ENCODE measurements around the gene SLC5A5.

The SLC5A5 gene

DNA sequence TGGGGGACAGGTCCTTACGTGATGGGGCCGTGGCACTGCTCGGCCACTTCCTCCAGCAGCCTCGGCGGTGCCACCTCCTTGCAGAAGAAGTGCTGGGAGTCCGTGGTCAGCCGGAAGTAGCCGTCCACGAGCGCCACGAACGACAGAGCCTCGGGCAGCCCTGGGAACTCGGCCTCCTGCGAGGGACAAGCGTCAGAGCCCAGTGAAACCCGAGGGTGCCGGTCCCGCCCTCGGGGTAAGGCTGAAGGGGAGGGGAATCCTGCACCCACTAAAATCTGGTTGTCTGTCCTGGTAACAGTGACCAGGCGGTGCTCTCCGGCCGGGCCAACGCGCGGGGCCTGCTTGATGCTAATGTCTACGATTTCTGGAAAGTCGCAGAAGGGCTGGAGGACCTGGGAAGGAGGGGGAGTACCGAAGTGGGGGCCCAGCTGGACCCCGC is 30.4 kb upstream of the SLC5A5 start:
- Mint-ChIP-seq H3K4me3 (no peak overlapping the region), H3K4me1 (ENCODE audit: low read depth) (peaks cover 34% of the 10 kb centered on the region), H3K27ac (no peak overlapping the region), H3K27me3 (no peaks in the 10 kb centered on the region), H3K9me3 (no peaks in the 10 kb centered on the region), H3K36me3 (ENCODE audit: low read depth) (peaks cover 73% of the 10 kb centered on the region)
- intact Hi-C loops (cut with micrococcal nuclease) = no loop called here

DNA sequence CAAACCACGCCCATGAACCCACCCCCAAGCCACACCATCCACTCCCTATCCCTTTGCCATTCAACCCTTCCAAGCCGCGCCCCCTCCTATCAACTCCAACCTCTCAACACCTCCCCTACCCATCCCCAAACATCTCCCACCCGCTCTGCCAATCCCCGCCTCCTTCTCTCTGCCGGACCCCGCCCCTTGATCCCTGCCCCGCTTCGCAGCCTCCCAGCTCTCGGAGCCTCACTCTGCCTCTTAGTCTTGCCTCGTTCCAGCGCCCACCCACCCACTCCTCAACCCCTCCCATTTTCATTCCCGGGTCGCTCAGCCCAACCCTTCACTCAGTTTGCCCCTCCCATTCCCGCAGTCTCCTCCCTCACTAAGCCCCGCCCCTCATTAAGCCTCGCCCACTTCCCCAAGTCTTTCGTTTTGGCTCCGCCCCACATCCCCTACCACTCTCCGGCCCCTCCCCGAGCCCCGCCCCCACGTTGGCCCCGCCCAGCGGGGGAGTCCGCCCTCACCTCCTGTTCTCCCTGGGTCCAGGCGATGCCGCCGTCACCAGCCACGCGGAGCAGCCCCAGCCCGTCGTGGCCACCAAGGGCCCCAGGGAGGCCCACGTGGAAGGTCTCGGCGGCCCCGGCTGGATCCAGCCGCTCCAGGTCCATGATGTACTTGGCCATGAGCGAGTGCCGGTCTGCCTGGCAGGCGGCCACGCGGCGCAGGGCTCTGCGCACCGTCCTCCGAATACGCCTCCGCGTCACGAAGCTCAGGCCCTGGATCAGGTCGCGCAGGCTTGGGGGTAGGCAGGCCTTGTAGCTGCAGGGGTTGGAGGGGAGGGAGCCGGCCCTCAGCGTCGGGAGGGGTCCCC is 29.7 kb upstream of the SLC5A5 start:
- Mint-ChIP-seq H3K4me1 (ENCODE audit: low read depth) (peaks cover 36% of the 10 kb centered on the region), H3K36me3 (ENCODE audit: low read depth) (peaks cover 67% of the 10 kb centered on the region), H3K27ac (no peak overlapping the region), H3K27me3 (no peaks in the 10 kb centered on the region), H3K9me3 (no peaks in the 10 kb centered on the region), H3K4me3 (no peak overlapping the region)
- intact Hi-C loops (cut with micrococcal nuclease) = no loop called here

DNA sequence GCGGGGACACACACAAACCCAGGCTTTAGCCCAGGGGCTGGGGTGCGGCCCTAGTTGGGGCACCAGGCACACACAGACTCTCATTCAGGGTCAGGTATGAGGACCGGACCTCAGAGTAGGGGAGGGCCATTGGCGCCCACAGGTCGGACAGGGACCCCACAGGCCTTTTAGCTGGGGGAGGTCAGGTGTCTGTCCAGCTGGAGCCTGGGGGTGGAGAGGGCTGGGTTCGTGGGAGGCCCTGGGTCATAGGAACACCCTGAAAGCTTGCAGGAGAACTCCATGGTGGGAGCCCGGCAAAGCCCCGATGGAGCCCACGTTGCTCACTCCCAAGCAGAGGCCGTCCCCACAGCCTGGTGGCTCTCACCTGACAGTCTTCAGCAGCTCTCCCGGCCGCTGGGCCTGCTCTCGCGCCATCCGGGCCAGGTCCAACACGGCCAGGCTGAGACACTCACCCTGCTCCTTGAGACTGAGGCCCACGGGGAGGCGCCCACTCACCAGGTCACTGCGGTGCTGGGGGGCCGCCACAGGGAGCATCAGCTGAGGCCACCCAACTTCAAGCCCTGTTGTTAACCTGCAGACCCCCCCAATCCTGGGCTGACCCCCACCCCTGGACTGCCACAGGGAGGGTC is 29.0 kb upstream of the SLC5A5 start:
- no peak overlapping the region for H3K27ac Mint-ChIP-seq
- no peak overlapping the region for H3K4me3 Mint-ChIP-seq
- H3K36me3 Mint-ChIP-seq (ENCODE audit: low read depth) = peaks cover 60% of the 10 kb centered on the region
- H3K4me1 Mint-ChIP-seq (ENCODE audit: low read depth) = peaks cover 39% of the 10 kb centered on the region
- intact Hi-C loops (cut with micrococcal nuclease) = no loop called here
- H3K9me3 Mint-ChIP-seq = no peaks in the 10 kb centered on the region
- no peaks in the 10 kb centered on the region for H3K27me3 Mint-ChIP-seq

DNA sequence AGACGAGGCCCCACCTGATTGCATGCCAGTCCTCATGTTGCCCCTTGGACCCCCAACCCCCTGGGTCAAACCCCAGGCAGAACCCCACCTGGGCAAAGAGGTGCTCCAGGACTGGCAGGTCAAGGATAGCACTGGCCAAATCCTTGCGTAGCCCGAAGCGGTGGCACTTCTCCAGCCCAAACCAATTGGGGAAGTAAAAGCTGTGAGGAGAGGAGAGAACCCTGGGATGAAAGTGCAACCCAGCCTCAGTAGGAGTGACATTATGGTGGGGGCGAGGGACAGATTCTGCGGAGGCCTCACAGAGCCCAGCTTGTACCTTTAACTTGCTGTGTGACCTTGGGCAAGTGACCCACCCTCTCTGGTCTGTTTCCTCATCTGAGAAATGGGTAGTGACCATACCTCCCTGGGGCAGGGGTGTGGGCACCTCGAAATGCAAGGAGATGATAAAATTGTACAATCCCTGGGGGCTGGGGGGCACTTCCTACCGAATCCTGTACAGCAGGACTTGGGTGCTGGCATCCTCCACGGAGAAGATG is 28.4 kb upstream of the SLC5A5 start:
- Mint-ChIP-seq H3K27ac (no peak overlapping the region), H3K4me1 (ENCODE audit: low read depth) (peaks cover 45% of the 10 kb centered on the region), H3K9me3 (no peaks in the 10 kb centered on the region), H3K27me3 (no peaks in the 10 kb centered on the region), H3K36me3 (ENCODE audit: low read depth) (peaks cover 54% of the 10 kb centered on the region), H3K4me3 (no peak overlapping the region)
- intact Hi-C loops (cut with micrococcal nuclease) = no loop called here

DNA sequence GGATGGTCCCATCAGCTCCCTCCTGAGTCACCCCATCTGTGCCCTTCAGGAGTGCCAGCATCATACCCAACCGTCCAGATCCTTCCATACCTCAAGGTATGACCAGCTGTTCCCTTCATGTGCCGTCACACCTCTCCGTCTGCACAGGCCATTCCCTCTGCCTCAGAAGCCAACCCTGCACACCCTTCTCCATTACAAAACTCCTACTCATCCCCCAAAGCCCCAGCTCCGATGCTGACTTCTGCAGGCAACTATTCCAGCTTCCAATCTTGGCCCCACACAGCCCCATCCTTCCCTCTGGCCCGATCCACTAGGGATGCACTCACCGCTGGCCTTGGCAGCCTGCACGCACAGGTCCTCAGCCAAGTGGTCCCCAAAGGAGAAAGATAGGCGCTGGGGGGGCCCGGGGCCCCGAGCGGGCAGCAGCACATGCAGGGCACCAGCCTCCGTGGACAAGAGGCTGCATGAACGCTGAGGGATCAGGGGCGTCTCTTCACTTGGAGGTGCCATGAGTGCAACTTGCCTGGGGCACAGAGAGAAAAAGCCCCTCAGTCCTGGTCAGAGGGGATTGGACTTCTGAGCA is 27.7 kb upstream of the SLC5A5 start:
- Mint-ChIP-seq H3K36me3 (ENCODE audit: low read depth) (peaks cover 48% of the 10 kb centered on the region), H3K4me1 (ENCODE audit: low read depth) (peaks cover 51% of the 10 kb centered on the region), H3K9me3 (no peaks in the 10 kb centered on the region), H3K27me3 (no peaks in the 10 kb centered on the region), H3K4me3 (no peak overlapping the region), H3K27ac (no peak overlapping the region)
- intact Hi-C loops (cut with micrococcal nuclease) = no loop called here

DNA sequence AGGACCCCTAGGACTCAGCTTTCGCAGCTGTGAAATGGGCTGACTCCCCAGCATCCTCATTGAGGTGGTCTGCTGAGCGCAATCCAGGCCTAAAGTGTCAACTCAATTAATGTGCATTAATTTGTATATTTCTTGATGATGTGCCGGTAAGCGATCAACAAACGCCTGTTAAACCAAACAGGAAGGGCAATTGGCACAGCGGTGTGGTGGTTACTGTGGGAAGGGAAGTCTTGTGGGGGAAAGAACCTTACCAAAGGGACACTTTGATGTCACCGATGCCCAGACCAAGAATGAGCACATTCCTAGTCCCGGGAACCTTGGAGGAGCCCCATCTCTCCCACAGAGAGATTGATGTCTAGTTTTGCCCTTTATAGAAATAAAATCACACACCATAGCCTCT is 25.6 kb upstream of the SLC5A5 start:
- intact Hi-C loops (cut with micrococcal nuclease) = no loop called here
- Mint-ChIP-seq H3K27ac (no peak overlapping the region), H3K4me3 (no peak overlapping the region), H3K9me3 (no peaks in the 10 kb centered on the region), H3K4me1 (ENCODE audit: low read depth) (peaks cover 68% of the 10 kb centered on the region), H3K36me3 (ENCODE audit: low read depth) (peaks cover 26% of the 10 kb centered on the region), H3K27me3 (no peaks in the 10 kb centered on the region)

DNA sequence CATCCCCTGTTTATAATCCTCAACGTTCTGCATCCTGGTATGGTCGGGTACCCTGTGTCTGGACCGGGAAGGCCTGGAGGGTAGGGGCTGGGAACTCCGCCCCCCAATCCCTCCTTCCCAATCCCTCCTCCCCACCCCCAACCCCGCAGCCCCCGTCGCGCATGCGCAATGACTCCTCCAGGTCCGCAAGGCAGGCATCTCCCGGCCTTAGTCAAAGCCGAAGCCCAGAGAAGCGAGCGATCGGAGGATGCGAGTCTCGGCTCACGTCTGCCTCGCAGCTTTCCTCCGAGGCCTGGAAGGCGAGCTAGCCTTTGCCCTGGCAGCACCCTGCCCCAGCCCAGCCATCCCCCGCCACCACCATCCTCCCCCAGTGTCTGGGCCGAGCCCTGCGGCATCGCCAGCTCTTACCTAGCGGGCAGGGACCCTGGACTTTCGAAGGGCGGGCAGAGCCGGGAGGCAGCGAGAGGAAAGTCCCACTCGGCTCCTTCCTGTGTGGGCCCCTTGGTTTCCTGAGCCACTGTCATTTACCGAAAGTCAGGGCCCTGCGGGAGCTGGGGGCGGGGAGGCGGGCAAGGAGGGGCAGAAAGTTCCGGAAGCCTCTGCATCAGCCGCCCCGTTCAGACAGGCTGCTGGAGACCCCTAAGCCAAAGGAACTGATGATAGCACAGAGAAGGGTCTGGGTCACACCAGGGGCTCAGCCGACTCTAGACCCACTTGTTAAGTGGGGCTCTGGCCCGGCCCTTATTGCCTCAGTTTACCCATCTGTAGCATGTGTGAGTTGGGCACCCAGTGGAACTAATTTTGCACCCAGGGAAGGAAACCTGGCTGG is 24.0 kb upstream of the SLC5A5 start, which contains the start of gene JAK3:
JAK3 (minus strand) TSS at position 445 of the 829 bp plus-strand sequence. CDS start 3,565 bp downstream, outside the sequence.
- H3K36me3 Mint-ChIP-seq (ENCODE audit: low read depth) = peaks cover 11% of the 10 kb centered on the region
- intact Hi-C loops (cut with micrococcal nuclease) = no loop called here
- no peaks in the 10 kb centered on the region for H3K9me3 Mint-ChIP-seq
- H3K4me3 Mint-ChIP-seq = peak within 1 kb of the TSS; percentile 72
- peaks cover 75% of the 10 kb centered on the region for H3K4me1 Mint-ChIP-seq (ENCODE audit: low read depth)
- H3K27ac Mint-ChIP-seq = peak within 1 kb of the TSS; percentile 95
- H3K27me3 Mint-ChIP-seq = no peaks in the 10 kb centered on the region

DNA sequence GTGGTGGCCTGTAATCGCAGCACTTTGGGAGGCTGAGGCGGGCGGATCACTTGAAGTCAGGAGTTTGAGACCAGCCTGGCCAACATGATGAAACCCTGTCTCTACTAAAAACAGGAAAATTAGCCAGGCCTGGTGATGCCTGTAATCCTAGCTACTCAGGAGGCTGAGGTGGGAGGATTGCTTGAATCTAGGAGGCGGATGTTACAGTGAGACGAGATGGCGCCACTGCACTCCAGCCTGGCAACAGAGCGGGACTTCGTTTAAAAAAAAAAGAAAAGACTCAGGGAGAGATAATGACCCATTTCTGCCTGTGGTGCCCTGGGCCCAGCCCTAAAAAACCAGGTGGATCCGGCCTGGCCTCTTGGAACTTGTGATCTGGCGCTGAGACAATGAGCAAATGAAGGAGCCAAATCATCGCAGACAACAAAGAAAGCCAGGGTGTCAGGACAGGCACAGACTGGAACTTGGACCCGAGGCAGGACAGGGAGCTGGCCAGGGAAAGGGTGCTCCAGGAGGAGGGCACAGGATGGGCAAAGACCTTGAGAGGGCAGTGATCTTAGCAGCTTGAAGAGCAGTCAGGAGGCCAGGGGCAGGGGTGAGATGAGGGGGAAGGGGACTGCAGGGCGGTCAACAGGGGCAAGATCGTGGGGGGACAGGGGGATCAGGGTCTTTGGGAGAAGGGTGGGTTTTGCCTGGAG is 23.0 kb upstream of the SLC5A5 start:
- Mint-ChIP-seq H3K27me3 (no peaks in the 10 kb centered on the region), H3K27ac (peak overlapping the region; percentile 95), H3K4me3 (no peak overlapping the region), H3K4me1 (ENCODE audit: low read depth) (peaks cover 67% of the 10 kb centered on the region), H3K9me3 (no peaks in the 10 kb centered on the region), H3K36me3 (ENCODE audit: low read depth) (peaks cover 5% of the 10 kb centered on the region)
- intact Hi-C loops (cut with micrococcal nuclease) = no loop called here

DNA sequence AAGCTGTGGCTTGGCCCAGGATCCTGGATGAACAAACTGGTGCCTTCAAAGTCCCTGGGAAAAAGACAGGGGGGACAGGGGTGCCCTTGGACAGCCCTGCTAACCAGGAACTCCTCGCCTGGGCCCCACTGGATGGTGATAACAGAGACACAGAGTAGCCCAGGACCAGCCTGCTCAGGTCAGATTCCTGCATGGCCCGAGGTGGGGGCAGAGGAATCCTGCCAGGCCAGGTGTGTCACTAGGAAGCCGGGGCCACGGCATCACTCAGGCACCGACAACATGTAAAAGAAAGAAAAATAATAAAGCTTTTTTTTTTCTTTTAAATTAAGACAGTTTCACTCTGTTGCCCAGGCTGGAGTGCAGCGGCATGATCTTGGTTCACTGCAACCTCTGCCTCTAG is 17.7 kb upstream of the SLC5A5 start:
- Mint-ChIP-seq H3K27ac (no peak overlapping the region), H3K4me3 (no peak overlapping the region), H3K27me3 (peaks cover 3% of the 10 kb centered on the region), H3K9me3 (no peaks in the 10 kb centered on the region), H3K36me3 (ENCODE audit: low read depth) (no peaks in the 10 kb centered on the region), H3K4me1 (ENCODE audit: low read depth) (peaks cover 33% of the 10 kb centered on the region)
- intact Hi-C loops (cut with micrococcal nuclease) = no loop called here

DNA sequence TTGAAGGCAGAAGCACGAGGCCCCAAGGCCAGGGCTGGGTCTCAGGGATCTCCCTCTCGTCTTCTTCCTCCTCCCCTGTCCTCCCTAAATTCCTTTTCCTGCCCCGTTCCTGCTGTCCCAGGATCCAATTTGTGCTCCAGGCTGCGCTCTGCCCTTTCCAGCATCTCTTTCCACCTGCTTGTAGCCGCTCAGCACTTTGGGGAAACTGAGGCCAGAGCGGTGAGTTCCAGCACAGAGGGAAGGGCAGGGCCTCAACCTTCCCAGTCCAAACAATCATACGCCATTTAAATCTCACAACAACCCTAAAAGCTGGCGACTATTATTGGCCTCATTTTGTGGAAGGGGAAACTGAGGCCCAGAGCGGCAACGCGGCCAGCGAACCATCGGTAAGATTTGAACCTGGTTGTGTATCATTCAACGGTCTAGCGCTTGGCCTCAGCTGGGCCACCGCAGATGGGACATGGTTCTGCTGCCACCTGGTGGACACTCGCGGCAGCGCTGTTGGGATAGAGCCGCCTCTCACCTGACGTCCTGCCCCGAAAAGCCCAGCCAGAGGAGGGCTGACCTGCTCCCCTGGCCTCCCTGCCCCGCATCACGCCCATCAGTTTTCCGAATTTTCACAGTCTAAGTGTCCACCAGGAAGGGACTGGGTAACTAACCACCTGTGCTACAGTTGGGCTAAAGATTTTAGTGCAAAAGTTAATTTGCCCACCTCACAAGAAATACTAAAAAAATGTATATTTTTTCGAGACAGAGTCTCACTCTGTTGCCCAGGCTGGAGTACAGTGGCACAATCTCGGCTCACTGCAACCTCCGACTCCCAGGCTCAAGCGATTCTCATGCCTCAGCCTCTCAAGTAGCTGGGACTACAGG is 16.2 kb upstream of the SLC5A5 start:
- Mint-ChIP-seq H3K4me3 (no peak overlapping the region), H3K27me3 (peaks cover 3% of the 10 kb centered on the region), H3K36me3 (ENCODE audit: low read depth) (peaks cover 11% of the 10 kb centered on the region), H3K4me1 (ENCODE audit: low read depth) (peaks cover 30% of the 10 kb centered on the region), H3K27ac (no peak overlapping the region), H3K9me3 (no peaks in the 10 kb centered on the region)
- intact Hi-C loops (cut with micrococcal nuclease) = loop anchor here (1.0 to 5.0 kb wide), 3 partner anchors 78 to 151 kb away; no protein-coding TSS in a partner anchor

DNA sequence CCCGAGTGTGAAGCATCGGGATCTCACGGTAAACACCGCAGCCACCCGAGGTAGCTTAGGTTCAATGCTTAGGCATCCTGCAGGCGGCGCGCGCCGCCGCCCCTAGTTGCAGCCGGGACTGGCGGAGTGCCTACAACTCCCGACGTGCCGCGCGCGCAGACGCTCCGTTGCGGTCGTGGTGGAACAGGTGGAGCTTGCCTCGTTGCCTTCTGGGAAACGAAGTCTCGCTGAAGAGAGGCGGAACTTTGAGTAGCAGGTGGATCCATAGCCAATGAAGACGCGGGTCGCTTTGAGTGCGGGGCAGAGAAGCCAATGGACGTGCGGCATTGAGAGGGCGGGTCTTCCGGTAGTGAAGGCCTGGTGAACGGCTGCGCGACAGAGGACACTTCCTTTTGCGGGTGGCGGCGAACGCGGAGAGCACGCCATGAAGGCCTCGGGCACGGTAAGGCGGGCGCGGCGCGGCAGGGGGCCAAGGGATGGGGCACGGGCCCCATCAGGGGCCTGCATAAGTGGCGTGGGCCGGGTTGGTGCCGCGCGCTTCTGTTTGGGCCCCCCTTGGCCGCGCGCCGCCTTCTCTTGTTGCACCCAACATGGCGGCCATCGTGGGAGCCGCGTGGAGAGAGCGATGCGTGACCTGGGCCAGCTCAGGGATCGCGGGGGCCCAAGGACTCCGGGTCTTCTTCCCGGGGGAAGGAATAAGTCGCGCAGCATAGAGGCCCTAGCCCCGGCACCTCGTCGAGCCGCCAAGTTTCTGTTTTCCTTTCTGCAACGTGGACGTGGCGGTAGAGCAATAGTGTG is 12.0 kb upstream of the SLC5A5 start, which contains the start of gene RPL18A:
RPL18A (plus strand) TSS at position 378 of the 798 bp plus-strand sequence; CDS start at position 425, 47 bp downstream.
- peak within 1 kb of the TSS; percentile 96 for H3K27ac Mint-ChIP-seq
- H3K36me3 Mint-ChIP-seq (ENCODE audit: low read depth) = peaks cover 53% of the 10 kb centered on the region
- H3K4me1 Mint-ChIP-seq (ENCODE audit: low read depth) = peaks cover 32% of the 10 kb centered on the region
- H3K27me3 Mint-ChIP-seq = peaks cover 3% of the 10 kb centered on the region
- peak within 1 kb of the TSS; percentile 97 for H3K4me3 Mint-ChIP-seq
- H3K9me3 Mint-ChIP-seq = no peaks in the 10 kb centered on the region
- intact Hi-C loops (cut with micrococcal nuclease) = loop anchor here (1.0 to 5.0 kb wide), 3 partner anchors 73 to 138 kb away; no protein-coding TSS in a partner anchor

Data from dendritic cell treated with granulocyte-macrophage colony-stimulating factor and Interleukin-4, amounts not matched to agents 40 ng/mL and 50 ng/mL, for 4 days (primary cell).